Hematopoietic multipotent progenitor cell treated with erythropoietin and hydrocortisone succinate and interleukin-3 and kit ligand, for 4 days (in vitro differentiated cells): ENCODE measurements around the gene CRMP1.
"Not testable (repeated sequence)": the region's sequence is repeated elsewhere in the genome, so short reads cannot be mapped to it uniquely, and the experiment has no call there.

Experiments
- DNase-seq: peaks from one replicate; pipeline ENCODE4 v3.0.0-alpha.2; 2015

The CRMP1 gene

DNA sequence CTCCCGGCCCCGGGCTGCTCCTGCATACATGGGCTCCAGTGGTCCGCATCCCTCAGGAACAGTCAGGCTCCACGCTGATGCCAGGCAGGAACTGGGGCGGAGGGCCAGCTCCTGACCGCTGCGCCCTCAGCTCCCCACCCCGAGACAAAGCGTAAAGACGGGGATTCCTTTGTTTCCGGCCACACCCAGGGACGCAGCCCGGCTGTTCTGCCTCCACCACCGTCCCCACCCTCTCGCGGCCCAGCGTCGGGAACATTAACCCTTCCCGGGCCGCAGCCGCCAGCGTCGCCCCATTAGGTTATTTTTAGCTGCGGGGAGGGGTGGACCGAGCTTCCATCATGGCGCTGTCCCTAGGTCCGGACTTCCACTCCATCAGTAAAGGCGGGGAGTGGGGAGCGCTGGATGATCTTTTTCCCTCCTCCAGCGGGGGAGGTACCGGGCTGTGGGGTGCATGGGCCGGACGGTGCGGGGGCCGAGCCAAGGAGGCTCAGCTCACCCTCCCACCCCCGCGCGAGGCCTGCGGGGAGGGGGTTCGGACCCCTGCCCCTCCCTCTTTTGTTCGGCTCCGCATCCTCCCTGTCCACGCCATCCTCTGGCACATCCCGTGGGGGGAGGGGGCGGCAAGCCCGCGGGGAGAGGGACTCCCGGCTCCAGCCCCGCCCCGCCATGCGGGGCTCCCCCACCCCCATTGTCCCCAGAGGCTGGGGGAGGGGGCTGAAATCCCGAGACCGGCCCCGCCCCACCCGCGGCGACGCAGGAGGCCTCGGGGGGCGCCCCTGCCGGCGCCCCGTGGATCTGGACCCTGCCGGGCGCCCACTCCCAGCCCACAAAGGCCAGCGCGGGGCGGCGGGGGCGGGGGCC lies 5.3 kb downstream of the CRMP1 start:
- DNase-seq: peak; percentile 31

DNA sequence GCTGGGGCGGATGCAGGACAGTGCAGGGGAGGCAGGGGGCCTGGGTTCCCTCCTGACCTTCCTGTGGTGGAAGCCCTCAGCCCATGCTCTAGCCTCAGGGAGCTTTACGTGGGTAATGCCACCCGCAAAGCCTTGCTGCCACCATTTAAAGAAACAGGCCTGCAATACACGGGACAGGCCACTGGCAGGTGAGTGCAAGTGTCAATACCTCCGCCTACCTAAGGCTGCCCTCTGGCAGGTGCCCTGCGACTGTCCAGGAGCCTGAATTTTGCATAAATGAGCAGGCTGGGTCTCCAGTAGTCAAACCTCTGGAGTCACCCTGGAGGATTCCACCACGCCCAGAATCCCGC lies 5.9 kb downstream of the CRMP1 start:
- no peak for DNase-seq

DNA sequence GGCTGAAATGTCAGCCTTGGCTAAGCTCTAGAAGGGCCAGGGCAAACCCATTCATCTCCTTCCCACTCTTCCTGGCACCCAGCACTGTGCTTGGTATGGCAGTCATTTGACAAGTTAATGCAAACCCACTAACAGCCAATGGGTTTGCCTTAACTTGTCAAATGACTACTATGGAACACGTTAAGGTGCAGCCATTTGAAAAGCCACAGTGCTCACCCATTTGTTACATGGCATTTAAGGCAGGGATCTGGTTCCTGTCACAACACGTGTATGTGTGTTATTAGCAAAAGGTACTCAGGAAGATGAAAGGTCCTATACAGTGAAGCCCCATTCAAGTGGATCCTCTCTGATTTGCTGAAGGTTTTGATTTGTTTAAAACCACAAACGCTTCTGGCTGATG lies 7.2 kb downstream of the CRMP1 start:
- DNase-seq: no peak

- no peak for DNase-seq
Observed at GRCh38 chr4:5884796-5885195, 8.1 kb downstream of the CRMP1 start.

GRCh38 chr4:5883916-5884315 lies 9.0 kb downstream of the CRMP1 start:
- no peak for DNase-seq

DNA sequence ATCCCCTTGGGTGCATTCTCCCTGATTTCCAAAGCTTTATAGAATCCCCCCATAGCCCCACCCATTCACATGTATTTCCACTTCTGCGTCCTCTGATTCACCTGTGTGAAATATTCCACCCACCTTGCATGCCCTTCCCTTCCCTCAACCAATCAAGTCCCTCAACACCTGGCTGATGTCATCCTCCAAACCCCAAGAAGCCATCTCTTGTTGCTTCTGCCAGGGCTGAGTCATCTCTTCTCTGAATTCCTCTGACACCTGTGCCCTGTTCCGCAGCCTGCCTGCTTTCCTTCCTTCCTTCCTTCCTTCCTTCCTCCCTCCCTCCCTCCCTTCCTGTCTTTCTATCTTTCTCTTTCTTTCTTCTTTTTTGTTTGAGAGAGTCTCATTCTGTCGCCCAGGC lies 9.9 kb downstream of the CRMP1 start:
- DNase-seq: no peak

DNA sequence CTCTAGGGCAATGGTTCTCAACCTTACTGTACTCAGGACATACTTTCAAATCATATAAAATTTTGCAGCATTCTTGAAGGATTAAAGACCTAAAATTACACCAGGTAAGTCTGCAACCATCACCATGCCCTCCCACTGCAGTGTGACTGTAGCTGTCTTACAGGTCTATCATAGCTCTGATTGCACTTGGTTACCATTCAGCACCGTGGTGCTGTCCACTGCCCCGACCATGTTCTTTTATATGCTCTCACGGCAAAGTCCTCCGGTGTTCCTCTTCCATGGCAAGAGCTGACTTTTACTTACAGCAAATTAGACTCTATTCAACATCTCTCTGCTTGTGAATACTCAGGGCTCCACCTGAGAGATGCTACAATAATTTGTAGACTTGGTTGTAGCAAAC lies 11.5 kb downstream of the CRMP1 start:
- DNase-seq: peak; percentile 19

DNA sequence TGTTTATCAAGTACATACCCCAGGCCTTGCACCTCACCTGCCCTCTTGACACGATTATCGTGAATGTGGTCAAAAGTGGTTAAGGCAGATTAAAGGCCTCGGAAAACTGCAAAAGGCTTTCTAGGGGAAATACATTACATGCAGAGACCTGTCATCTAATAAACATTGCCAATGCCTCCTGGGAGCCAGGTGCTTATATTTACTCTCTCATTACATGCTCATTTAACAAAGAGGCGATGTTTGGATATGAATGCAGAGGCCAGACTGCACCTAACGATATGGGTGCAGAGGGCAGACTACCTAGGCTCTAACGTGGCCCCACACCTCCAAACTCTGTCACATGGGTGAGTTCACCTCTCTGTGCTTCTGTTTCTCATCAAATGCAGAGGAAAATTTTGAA lies 14.5 kb downstream of the CRMP1 start:
- no peak for DNase-seq

GRCh38 chr4:5877392-5877791 lies 15.5 kb downstream of the CRMP1 start:
- no peak for DNase-seq

DNA sequence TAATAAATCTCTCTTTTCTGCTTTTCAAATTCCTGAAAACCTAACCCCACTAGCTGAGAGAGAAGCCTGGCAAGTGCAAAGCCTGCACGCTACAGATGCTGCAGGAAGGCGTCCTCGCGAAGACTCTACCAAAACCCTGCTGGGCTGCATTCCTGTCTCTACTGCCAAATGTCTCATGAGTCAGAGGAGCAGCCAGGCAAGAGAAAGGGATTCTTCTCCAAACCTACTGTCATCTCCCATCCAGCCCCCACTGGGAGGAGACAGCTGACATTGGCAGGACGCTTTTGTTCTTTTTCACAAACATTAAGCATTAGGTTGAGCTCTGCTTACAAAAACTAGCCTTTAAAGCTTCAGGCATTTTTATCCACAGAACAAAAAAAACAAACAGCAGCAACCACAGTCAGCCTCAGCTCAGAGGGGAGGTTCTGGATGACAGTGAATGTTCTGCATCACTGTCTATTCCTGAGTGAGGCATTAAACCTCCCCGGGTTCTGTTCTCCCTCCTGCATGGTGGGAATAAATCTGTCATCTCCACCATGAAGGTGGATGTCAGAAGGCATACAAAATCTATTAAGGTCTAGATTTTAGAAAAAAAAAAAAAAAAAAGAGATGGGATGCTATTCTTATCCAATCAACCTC lies 18.0 kb downstream of the CRMP1 start:
- DNase-seq: no peak

GRCh38 chr4:5870701-5871100 lies 22.2 kb downstream of the CRMP1 start:
- peak; percentile 28 for DNase-seq

DNA sequence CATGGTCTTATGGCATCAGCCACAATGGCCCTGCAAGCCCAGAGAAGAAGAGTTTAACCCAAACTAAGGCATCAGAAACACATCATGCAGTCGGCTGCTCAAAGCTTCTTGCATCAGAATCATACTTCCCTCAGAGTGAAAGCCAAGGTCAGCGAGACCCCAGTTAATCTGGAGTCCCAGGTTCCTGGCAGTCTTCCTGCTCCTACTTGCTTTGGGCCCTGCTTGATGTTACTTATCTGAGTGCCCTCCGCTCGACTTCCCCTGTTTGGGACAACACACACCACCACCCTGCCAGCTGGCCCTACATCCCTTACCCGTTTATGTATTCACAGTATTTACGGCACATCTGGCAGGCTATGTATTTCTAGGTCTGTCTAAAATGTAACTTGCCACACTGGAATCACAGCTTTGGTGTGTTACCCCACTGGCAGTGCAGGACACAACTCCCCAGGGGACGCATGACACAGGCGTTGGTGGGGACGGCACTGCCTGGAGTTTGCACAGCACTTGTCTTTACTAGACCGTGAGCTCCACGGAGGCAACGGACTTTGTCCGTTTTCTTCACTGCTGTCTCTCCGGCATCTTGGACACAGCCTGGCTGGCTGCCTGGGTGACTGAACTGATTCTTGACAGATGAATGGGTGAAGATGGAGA lies 22.8 kb downstream of the CRMP1 start:
- DNase-seq: no peak

DNA sequence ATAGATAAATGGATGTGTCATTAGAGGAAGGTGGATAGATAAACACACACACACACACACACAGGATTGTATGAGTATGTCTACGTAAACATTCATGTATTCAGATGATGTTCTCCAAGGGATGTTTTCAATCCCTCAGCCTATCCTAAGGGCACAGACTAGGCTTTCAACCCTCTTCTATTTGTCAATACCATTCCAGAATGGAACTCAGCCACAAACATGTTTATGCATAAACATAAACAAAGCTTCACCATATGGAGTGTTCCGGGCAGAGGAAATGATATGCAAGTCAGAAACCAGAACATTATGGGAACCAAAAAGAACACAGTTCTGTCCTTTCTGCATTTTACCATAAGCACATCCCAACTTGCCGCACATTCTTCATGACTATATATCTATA lies 25.0 kb downstream of the CRMP1 start:
- DNase-seq: no peak

GRCh38 chr4:5866841-5867813 lies 25.8 kb downstream of the CRMP1 start:
- no peak for DNase-seq

GRCh38 chr4:5865896-5866599 lies 26.8 kb downstream of the CRMP1 start:
- DNase-seq: peak; percentile 53

- DNase-seq: peak; percentile 69
Observed at GRCh38 chr4:5863461-5864113, 29.3 kb downstream of the CRMP1 start.

DNA sequence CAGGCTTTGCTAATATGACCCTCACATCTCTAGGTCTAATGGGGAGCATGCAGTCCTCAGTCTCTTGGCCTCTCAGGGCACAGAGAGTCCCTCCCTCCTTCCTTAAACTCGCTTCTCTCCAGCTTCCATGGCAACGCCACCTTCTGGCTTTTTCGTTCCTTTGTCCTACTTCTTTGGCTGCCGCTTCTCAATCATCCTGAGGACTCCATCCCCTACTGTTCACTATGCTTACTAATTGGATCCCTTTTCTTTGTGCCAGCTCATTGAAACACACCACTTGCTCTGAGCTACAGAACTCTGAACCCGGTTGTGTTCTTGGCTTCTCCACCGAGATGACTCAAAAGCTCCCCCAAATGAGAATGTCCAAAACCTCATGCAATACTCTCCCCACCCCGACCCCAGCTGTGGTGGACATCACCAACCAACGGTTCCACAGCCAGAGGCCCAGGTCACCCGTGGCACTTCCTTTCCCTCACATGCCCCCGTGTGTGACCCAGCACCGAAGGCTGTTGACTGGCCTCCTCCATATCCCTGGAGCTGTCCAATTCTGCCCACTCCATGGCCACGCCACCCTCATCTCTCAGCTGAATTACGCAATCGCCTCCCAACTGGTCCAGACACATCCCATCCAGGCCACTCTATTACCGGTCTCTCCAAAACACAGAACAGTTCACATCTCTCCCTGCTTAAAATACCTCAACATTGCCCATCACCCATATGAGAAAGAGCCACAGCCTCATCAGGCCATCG lies 34.7 kb downstream of the CRMP1 start:
- DNase-seq: no peak

DNA sequence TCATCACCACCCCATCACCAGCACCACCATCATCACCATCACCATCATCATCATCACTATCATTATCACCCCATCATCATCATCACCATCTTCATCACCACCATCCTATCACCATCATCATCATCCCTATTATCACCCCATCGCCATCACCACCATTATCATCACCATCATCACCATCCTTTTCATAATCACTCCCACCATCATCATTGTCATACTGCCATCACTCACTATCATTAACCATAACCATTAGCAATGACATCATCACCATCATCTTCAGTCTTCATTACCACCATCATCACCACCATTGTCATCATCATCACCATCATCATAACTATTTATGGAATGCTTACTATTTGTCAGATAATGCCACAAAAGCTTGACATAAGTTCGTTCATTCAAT lies 35.7 kb downstream of the CRMP1 start:
- DNase-seq: no peak

DNA sequence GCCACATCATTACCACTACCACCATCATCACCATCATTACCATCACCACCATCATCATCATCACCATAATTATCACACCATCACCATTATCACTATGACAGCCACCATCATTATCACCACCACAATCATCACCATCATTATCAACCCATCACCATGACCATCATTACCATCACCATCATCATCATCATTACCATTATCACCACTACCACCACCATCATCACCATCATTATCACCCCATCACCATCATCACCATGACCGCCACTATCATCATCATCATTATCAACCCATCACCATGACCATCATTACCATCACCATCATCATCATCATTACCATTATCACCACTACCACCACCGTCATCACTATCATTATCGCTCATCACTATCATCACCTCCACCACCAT lies 36.5 kb downstream of the CRMP1 start:
- DNase-seq: not testable (repeated sequence)

- DNase-seq: no peak
Observed at GRCh38 chr4:5854929-5855328, 38.0 kb downstream of the CRMP1 start.
